Measurements from ENCODE around the gene MSL3B.

- TF ChIP-seq CTCF (IDR thresholded peaks at IDR 0.05; ENCODE audit: poor library complexity, severe bottlenecking), result no peak
- no peak for TF ChIP-seq SMC3 (conservative IDR thresholded peaks at IDR 0.05; ENCODE audit: poor library complexity)
- TF ChIP-seq, protein P1, sequence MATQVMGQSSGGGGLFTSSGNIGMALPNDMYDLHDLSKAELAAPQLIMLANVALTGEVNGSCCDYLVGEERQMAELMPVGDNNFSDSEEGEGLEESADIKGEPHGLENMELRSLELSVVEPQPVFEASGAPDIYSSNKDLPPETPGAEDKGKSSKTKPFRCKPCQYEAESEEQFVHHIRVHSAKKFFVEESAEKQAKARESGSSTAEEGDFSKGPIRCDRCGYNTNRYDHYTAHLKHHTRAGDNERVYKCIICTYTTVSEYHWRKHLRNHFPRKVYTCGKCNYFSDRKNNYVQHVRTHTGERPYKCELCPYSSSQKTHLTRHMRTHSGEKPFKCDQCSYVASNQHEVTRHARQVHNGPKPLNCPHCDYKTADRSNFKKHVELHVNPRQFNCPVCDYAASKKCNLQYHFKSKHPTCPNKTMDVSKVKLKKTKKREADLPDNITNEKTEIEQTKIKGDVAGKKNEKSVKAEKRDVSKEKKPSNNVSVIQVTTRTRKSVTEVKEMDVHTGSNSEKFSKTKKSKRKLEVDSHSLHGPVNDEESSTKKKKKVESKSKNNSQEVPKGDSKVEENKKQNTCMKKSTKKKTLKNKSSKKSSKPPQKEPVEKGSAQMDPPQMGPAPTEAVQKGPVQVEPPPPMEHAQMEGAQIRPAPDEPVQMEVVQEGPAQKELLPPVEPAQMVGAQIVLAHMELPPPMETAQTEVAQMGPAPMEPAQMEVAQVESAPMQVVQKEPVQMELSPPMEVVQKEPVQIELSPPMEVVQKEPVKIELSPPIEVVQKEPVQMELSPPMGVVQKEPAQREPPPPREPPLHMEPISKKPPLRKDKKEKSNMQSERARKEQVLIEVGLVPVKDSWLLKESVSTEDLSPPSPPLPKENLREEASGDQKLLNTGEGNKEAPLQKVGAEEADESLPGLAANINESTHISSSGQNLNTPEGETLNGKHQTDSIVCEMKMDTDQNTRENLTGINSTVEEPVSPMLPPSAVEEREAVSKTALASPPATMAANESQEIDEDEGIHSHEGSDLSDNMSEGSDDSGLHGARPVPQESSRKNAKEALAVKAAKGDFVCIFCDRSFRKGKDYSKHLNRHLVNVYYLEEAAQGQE (IDR thresholded peaks at IDR 0.05; ENCODE audit: borderline replicate concordance), result no peak
- TF ChIP-seq EZH2 (IDR thresholded peaks at IDR 0.05; ENCODE audit: borderline replicate concordance, insufficient read depth, low read length, poor library complexity, severe bottlenecking), result no peak
- TF ChIP-seq POLR2AphosphoS5 (IDR thresholded peaks at IDR 0.05), result no peak
- TF ChIP-seq EP300 (conservative IDR thresholded peaks at IDR 0.05; ENCODE audit: poor library complexity, severe bottlenecking), result no peak
Measured at GRCh38 chr2:233856184-233856583, 12.0 kb downstream of the MSL3B start.
